BE2C (cell line): Measurements from ENCODE around the gene RALGPS1.

Source experiments
- DNase-seq: peaks from one replicate; pipeline ENCODE4 v3.0.0-alpha.2; 2020
- H3K27me3 ChIP-seq: fragments of 250-450 bp; sonication (Bioruptor Pico); 2 replicates; pipeline ENCODE4 v1.5.1; 2020; ENCODE audit warnings: mild to moderate bottlenecking
- H3K36me3 ChIP-seq: fragments of 250-450 bp; sonication (Bioruptor Pico); 2 replicates; pipeline ENCODE4 v1.5.1; 2020; ENCODE audit warnings: mild to moderate bottlenecking
- H3K4me1 ChIP-seq: fragments of 250-450 bp; sonication (Bioruptor Pico); 2 replicates; pipeline ENCODE4 v1.5.1; 2020
- H3K4me3 ChIP-seq: 2 replicates; pipeline ENCODE4 v1.5.1; 2011; ENCODE audit warnings: low read depth, low read length
- H3K9me3 ChIP-seq: fragments of 250-450 bp; sonication (Bioruptor Pico); 2 replicates; pipeline ENCODE4 v1.5.1; 2020
- TF ChIP-seq, protein P1 (sequence below): IDR thresholded peaks from 2 replicates; pipeline ENCODE4 v1.5.1; 2012; ENCODE audit warnings: mild to moderate bottlenecking, low read depth, low read length

The RALGPS1 gene

DNA sequence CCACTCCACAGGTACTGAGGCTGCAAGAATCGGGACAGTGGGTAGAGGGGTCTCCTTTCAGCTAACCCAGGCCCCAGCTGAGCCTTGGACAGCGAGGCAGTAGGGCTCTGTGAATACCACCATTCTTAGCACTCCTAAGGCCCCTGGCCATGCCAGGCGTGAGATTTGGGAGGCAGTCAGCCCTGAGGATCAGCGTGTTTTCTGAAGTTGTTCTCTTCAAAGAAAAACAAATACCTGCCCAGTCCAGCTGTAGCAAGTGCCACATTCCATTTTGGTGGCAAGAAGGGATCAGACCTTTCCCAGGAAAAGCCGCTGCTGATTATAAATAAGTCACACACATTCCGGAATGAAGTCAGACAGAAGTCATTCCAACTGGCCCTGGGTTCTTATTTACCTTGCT lies 47.8 kb downstream of the RALGPS1 start:
- TF ChIP-seq, protein P1, sequence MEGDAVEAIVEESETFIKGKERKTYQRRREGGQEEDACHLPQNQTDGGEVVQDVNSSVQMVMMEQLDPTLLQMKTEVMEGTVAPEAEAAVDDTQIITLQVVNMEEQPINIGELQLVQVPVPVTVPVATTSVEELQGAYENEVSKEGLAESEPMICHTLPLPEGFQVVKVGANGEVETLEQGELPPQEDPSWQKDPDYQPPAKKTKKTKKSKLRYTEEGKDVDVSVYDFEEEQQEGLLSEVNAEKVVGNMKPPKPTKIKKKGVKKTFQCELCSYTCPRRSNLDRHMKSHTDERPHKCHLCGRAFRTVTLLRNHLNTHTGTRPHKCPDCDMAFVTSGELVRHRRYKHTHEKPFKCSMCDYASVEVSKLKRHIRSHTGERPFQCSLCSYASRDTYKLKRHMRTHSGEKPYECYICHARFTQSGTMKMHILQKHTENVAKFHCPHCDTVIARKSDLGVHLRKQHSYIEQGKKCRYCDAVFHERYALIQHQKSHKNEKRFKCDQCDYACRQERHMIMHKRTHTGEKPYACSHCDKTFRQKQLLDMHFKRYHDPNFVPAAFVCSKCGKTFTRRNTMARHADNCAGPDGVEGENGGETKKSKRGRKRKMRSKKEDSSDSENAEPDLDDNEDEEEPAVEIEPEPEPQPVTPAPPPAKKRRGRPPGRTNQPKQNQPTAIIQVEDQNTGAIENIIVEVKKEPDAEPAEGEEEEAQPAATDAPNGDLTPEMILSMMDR: no peak
- Histone ChIP-seq H3K36me3 (no peaks in the 10 kb centered on the region), H3K27me3 (no peaks in the 10 kb centered on the region), H3K9me3 (no peaks in the 10 kb centered on the region), H3K4me1 (no peaks in the 10 kb centered on the region; the same call in 1 of the 2 replicates), H3K4me3 (no peak overlapping the region)
- DNase-seq: no peak

- no peaks in the 10 kb centered on the region for H3K4me1 ChIP-seq
- H3K4me3 ChIP-seq: no peak overlapping the region
- H3K9me3 ChIP-seq: no peaks in the 10 kb centered on the region
Observed at GRCh38 chr9:126965077-126965476, 50.5 kb downstream of the RALGPS1 start.

DNA sequence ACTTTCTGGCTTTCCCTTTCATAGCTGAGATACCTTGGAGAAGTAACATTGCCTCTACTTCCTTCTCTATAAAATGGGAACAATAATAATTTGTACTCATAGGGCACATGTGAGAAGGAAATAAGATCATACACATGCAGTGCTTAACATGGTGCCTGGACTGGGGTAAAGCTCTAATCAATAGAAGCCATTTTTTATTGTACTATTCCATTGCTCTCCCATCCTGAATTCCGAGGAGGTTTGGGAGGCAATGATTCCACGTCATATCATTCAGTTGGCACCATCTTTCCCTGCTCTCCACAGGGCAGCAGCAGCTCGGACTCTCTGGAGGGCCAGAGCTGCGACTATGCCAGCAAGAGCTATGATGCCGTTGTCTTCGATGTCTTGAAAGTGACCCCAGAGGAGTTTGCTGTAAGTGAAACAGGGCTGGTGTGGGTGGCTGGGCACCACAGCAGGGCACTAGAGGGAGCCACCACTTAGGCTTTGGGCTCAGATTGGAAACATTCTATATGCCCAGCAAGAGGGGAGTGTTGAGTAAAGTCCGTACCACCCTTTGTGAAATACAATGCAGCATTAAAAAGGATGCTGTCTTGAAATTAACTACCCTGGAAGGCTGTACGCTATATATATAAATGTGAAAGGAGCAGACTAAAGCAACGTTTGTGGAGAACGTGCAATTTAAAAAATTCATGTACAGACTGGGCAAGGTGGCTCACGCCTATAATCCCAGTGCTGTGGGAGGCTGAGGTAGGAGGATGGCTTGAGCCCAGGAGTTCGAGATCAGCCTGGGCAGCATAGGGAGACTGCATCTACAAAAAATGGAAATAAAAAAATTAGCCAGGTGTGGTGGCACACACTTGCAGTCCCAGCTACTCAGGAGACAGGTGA lies 51.2 kb downstream of the RALGPS1 start:
- DNase-seq: peak; percentile 73
- no peaks in the 10 kb centered on the region for H3K36me3 ChIP-seq
- no peaks in the 10 kb centered on the region for H3K4me1 ChIP-seq
- H3K9me3 ChIP-seq: no peaks in the 10 kb centered on the region
- H3K4me3 ChIP-seq: no peak overlapping the region
- TF ChIP-seq, protein P1: peak; percentile 99
- H3K27me3 ChIP-seq: no peaks in the 10 kb centered on the region

More at GRCh38 chr9:126965077-126965476, 50.5 kb downstream of the RALGPS1 start:
- Histone ChIP-seq H3K27me3 (no peaks in the 10 kb centered on the region), H3K36me3 (no peaks in the 10 kb centered on the region)
- TF ChIP-seq, protein P1: no peak
- DNase-seq: no peak

DNA sequence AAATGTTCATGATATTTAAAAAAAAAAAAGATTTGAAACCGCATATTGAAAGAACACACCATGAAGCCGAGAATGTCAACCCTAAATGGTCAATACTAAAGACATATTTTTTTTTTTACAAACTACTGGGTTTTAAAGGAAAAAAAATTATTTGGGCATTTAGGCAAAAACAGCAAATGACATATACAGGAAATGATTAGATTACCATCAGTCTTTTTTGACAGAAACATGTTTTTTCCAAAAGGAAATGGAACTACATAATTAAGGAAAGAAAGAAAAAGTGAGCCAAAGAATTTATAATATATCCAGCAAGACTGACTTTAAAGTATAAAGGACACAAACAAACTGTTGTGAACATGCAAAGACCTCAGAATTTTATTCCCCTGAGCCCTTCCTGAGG lies 56.7 kb downstream of the RALGPS1 start:
- Histone ChIP-seq H3K36me3 (no peaks in the 10 kb centered on the region), H3K9me3 (no peaks in the 10 kb centered on the region), H3K27me3 (no peaks in the 10 kb centered on the region), H3K4me3 (no peak overlapping the region), H3K4me1 (no peaks in the 10 kb centered on the region)
- TF ChIP-seq, protein P1: no peak
- no peak for DNase-seq

DNA sequence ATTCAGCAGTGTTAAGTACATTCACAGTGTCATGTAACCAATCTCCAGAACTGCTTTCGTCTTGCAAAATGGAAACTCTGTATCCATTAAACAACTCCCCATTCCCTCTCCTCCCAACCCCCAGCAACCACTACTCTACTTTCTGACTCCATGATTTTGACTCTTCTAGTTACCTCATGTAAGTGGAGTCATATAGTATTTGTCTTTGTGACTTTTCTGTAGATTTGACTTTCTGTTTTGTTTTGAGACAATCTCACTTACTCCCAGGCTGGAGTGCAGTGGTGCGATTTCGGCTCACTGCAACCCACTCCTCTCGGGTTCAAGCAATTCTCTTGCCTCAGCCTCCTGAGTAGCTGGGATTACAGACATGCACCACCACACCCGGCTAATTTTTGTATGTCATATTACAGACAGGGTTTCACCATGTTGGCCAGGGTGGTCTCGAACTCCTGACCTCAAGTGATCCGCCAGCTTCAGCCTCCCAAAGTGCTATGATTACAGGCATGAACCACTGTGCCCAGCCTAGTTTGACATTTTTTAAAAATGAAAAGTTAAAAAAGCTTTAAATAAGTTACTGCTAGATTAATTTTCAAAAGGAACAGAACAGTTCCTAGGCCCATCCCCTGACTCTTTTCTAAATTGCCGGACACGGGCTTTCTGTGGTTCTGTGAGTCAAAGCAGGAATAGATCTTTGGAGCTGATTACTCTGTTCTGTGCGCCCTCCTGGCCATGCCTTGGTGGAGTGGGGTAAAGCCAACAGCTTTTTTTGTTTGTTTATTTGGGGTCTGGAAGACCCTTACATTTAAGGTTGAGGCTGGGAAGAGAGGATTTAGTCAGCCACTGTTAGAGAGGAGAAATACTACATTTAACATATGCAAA lies 59.3 kb downstream of the RALGPS1 start:
- TF ChIP-seq, protein P1: no peak
- no peaks in the 10 kb centered on the region for H3K9me3 ChIP-seq
- DNase-seq: no peak
- H3K4me3 ChIP-seq: no peak overlapping the region
- H3K36me3 ChIP-seq: no peaks in the 10 kb centered on the region
- no peaks in the 10 kb centered on the region for H3K4me1 ChIP-seq
- H3K27me3 ChIP-seq: no peaks in the 10 kb centered on the region
